GM18526 (cell line): Measurements from ENCODE around the gene ALX4.

Experiments used
- POLR2A ChIP-seq: IDR thresholded peaks from 3 replicates; pipeline ENCODE4 v1.6.1; 2011; ENCODE audit not compliant: insufficient read length; ENCODE audit errors: extremely low read depth

The ALX4 gene

GRCh38 chr11:44339530-44339883 is 29.6 kb upstream of the ALX4 start:
- no peak for TF ChIP-seq POLR2A

- no peak for TF ChIP-seq POLR2A
Observed at GRCh38 chr11:44338698-44339529, 29.0 kb upstream of the ALX4 start.

GRCh38 chr11:44338026-44338425 is 28.1 kb upstream of the ALX4 start:
- no peak for TF ChIP-seq POLR2A

- TF ChIP-seq POLR2A, result no peak
Observed at GRCh38 chr11:44335919-44336318, 26.0 kb upstream of the ALX4 start.

- TF ChIP-seq POLR2A, result no peak
Observed at GRCh38 chr11:44335052-44335760, 25.3 kb upstream of the ALX4 start.

DNA sequence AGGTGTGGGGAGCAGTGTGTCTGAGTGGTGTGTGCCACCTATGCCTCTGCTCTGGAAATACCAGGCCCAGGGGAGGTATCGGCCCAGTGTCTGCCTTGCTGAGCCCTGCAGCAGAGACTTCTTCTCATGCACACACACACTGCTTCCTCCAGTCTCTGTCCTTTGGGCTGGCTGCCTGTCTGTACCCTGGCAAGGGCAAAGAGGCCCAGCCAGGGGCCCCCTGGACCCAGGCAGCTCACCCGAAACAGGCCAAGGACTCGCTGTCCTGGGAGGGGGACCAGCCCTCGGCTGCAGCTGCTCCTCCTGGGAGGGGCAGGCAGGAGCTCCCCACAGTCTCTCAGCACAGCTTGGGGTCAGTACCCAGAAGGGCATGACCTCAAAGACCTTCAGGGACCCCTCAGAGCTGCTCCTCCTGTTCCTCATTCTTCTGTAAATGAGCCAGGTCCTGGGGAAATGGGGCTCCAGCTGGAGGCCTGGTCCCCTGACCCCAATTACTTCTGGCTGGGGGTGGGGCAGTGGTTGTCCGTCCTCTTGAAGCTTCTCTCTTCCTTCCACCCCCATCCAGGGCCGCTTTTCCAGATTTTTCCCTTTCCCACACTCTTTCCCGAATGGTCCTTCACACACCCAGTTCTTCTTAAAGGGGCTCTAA is 24.5 kb upstream of the ALX4 start:
- TF ChIP-seq POLR2A, result no peak

DNA sequence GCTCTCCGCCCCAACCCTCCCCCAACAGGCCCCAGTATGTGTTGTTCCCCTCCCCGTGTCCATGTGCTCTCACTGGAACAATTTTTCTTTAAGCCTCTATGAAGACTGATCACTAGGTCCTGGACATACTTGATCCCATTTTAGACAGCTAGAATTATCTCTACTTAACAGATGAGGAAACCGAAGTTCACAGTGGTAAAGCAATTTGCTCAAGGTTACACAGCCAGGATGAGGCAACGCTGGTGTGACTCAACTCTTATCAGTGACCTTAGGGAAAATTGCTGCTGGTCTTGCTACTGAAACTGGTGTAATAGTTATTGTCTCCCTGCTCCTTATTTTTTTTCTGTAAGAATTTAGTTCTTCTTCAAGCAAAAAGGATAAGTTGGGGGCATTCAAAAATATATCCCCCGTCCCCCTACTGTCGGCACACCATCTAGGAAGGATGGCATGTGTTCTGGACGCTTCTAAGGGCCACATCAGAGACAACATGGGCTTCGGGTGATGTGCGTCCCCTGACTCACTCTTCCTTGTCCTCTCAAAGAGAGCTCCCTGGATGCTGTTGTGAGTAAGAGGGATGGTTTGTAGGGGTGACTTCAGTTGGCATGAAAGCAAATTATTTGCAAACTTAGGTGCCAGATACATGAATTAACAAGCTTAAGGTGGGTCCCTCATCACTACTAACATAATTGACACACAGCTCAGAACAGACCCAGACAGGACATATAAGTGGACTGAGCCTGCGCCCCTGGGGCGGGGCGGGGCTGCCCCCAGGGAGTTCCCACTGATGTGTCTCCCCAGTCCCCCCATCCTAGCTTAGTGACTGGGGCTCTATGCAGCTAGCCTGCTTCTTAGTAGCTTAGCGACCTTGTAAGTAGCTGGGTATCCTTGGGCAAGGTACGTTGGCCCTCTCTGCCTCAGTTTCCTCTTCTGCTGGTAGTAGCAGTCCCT is 23.6 kb upstream of the ALX4 start:
- no peak for TF ChIP-seq POLR2A

GRCh38 chr11:44332665-44333064 is 22.7 kb upstream of the ALX4 start:
- no peak for TF ChIP-seq POLR2A

GRCh38 chr11:44329472-44330230 is 19.7 kb upstream of the ALX4 start:
- TF ChIP-seq POLR2A, result no peak

GRCh38 chr11:44328138-44328660 is 18.3 kb upstream of the ALX4 start:
- TF ChIP-seq POLR2A, result no peak

- TF ChIP-seq POLR2A, result no peak
Observed at GRCh38 chr11:44327730-44328129, 17.8 kb upstream of the ALX4 start.

DNA sequence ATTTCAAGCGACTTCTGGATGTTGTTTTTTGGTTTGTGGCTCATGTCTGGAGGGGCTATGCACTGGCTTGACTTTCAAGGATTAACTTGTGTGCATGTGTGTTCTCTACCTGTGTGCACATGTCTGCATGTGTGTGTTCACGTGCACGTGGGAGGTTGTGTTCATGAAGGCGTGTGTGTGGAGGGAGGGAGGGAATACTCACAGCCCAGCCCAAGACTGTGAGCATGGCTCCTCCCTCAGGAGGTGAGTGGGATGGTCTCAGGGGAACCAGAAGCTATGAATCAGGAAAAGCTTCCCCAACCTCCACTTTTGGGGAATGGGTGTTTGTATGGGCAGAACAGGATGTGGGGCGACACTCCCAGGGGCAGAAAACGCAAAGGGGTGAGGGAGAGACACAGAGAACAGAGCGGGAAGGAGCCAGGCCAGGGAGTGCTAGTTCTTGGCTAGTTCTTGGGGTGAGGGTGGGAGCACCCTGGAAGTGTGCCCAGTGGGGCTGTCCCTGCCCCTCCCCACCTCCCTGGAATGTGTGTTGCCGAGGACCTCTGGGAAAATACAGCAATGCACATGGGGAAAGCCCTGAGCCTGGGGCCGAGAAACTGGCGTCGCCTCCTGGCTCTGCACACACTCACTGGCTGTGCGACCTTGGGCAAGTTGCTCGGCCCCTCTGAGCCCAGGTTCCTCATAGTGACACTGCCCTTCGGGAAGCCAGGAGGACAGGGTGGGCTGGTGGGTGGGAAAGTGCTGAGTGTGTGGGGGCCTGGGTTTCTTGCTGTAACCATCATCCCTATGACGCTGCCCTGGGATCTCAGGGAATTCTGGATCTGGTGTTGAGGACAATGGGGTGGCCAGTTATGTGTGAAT is 16.9 kb upstream of the ALX4 start:
- no peak for TF ChIP-seq POLR2A

- no peak for TF ChIP-seq POLR2A
Observed at GRCh38 chr11:44325698-44326097, 15.8 kb upstream of the ALX4 start.
